IMR-90 (cell line): ENCODE results near the gene TSN.

Experiments used
- CEBPB ChIP-seq: IDR thresholded peaks from 2 replicates; pipeline ENCODE4 v1.6.1; 2012; ENCODE audit warnings: low read depth, low read length, improper control_type of control experiment
- ELK1 ChIP-seq: fragments of 150-350 bp; IDR thresholded peaks from 2 replicates; pipeline ENCODE4 v1.6.1; 2016; ENCODE audit warnings: low read depth, mild to moderate bottlenecking, low read length, moderate library complexity, borderline replicate concordance
- FOS ChIP-seq: fragments of 150-350 bp; IDR thresholded peaks from 2 replicates; pipeline ENCODE4 v1.6.1; 2016; ENCODE audit warnings: low read depth, low read length
- NFE2L2 ChIP-seq: fragments of 150-350 bp; IDR thresholded peaks from 2 replicates; pipeline ENCODE4 v1.6.1; 2016; ENCODE audit warnings: low read depth, mild to moderate bottlenecking, low read length
- POLR2A ChIP-seq: IDR thresholded peaks from 2 replicates; pipeline ENCODE4 v1.6.1; 2012; ENCODE audit warnings: mild to moderate bottlenecking, low read depth, low read length
- RAD21 ChIP-seq: IDR thresholded peaks from 2 replicates; pipeline ENCODE4 v1.6.1; 2012; ENCODE audit warnings: low read length, improper control_type of control experiment
- RFX5 ChIP-seq: IDR thresholded peaks from 2 replicates; pipeline ENCODE4 v1.8.0; 2012; ENCODE audit warnings: low read depth, mild to moderate bottlenecking, low read length, moderate library complexity
- SMC3 ChIP-seq: fragments of 150-350 bp; IDR thresholded peaks from 2 replicates; pipeline ENCODE4 v1.6.1; 2016; ENCODE audit warnings: low read depth, mild to moderate bottlenecking, antibody characterized with exemption, low read length, moderate library complexity
- USF2 ChIP-seq: fragments of 150-350 bp; IDR thresholded peaks from 2 replicates; pipeline ENCODE4 v1.6.1; 2017; ENCODE audit warnings: mild to moderate bottlenecking, antibody characterized with exemption, low read length, low read depth
- TF ChIP-seq, protein P1 (sequence below): conservative IDR thresholded peaks from 2 replicates; pipeline ENCODE4 v1.5.1; 2012; ENCODE audit warnings: mild to moderate bottlenecking, low read depth, low read length, improper control_type of control experiment

DNA sequence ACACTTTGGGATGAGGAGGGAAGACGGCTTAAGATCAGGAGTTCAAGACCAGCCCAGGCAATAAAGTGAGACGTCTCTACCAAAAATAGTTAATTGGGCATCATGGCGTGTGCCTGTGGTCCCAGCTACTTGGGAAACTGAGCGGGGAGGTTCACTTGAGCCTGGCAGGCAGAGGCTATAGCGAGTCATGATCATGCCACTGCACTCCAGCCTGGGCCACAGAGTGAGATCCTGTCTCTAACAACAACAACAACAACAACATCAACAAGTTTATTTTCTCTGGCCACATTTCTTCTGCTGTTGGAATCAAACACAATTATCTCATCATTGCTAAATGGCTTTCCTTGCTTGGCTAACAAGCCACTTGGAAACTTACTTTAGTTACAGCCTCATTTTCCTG, 32.1 kb upstream of the TSN start:
- TF ChIP-seq POLR2A (no peak), CEBPB (no peak), FOS (no peak), USF2 (no peak), RAD21 (no peak), SMC3 (no peak), NFE2L2 (no peak), ELK1 (no peak), RFX5 (no peak)
- TF ChIP-seq, protein P1, sequence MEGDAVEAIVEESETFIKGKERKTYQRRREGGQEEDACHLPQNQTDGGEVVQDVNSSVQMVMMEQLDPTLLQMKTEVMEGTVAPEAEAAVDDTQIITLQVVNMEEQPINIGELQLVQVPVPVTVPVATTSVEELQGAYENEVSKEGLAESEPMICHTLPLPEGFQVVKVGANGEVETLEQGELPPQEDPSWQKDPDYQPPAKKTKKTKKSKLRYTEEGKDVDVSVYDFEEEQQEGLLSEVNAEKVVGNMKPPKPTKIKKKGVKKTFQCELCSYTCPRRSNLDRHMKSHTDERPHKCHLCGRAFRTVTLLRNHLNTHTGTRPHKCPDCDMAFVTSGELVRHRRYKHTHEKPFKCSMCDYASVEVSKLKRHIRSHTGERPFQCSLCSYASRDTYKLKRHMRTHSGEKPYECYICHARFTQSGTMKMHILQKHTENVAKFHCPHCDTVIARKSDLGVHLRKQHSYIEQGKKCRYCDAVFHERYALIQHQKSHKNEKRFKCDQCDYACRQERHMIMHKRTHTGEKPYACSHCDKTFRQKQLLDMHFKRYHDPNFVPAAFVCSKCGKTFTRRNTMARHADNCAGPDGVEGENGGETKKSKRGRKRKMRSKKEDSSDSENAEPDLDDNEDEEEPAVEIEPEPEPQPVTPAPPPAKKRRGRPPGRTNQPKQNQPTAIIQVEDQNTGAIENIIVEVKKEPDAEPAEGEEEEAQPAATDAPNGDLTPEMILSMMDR: no peak
